ENCODE results near the gene CYREN. TPM values are rescaled to one million over a fixed set of nuclear protein-coding genes. Genes with fewer than 3 reads are reported as not detected.

The CYREN gene
- total and polyA plus RNA-seq, 2 experiments from 2014 or later, result 22.7 to 70.6 TPM

- H3K9me2 ChIP-seq (ENCODE audit: insufficient read depth), result no peaks in the 10 kb centered on the region
- no peaks in the 10 kb centered on the region for H3K4me1 ChIP-seq (ENCODE audit: insufficient read depth)
- no peaks in the 10 kb centered on the region for H3K27me3 ChIP-seq (ENCODE audit: insufficient read depth)
- Mint-ChIP-seq H3K9me3 (peaks cover 31% of the 10 kb centered on the region), H3K27ac (no peak overlapping the region), H3K27me3 (ENCODE audit: insufficient read depth, low read depth, poor library complexity) (peaks cover 6% of the 10 kb centered on the region), H3K4me3 (no peak overlapping the region), H3K36me3 (ENCODE audit: low read depth) (peaks cover 56% of the 10 kb centered on the region), H3K4me1 (no peaks in the 10 kb centered on the region)
- no peaks in the 10 kb centered on the region for H4K20me1 ChIP-seq (replicated peaks; ENCODE audit: insufficient read depth)
- no peak overlapping the region for H2AFZ ChIP-seq
- H3K27ac ChIP-seq (ENCODE audit: low read depth), result no peak overlapping the region
- no peak overlapping the region for H3K4me3 ChIP-seq
- H3F3A ChIP-seq (replicated peaks; ENCODE audit: low read depth), result no peaks in the 10 kb centered on the region
- H3K4me2 ChIP-seq, result no peak overlapping the region
- H3K79me2 ChIP-seq (replicated peaks; ENCODE audit: insufficient read depth), result no peaks in the 10 kb centered on the region
- ATAC-seq (no peak), DNase-seq (ENCODE audit: low spot score) (no peak)
- TF ChIP-seq EZH2phosphoT487 (IDR thresholded peaks at IDR 0.05; ENCODE audit: unreplicated experiment) (no peak), EZH2 (IDR thresholded peaks at IDR 0.05; ENCODE audit: low read depth, unreplicated experiment) (no peak)
- H3K36me3 ChIP-seq (ENCODE audit: insufficient read depth), result peaks cover 19% of the 10 kb centered on the region
Measured at GRCh38 chr7:135184254-135184841, 13.8 kb upstream of the CYREN start.

- Histone ChIP-seq H3K27me3 (ENCODE audit: insufficient read depth) (no peaks in the 10 kb centered on the region), H2AFZ (no peak overlapping the region), H3K79me2 (replicated peaks; ENCODE audit: insufficient read depth) (no peaks in the 10 kb centered on the region), H3K27ac (ENCODE audit: low read depth) (no peak overlapping the region), H3F3A (replicated peaks; ENCODE audit: low read depth) (no peaks in the 10 kb centered on the region), H3K36me3 (ENCODE audit: insufficient read depth) (peaks cover 19% of the 10 kb centered on the region), H3K9me2 (ENCODE audit: insufficient read depth) (no peaks in the 10 kb centered on the region), H4K20me1 (replicated peaks; ENCODE audit: insufficient read depth) (no peaks in the 10 kb centered on the region), H3K4me3 (no peak overlapping the region), H3K4me1 (ENCODE audit: insufficient read depth) (no peaks in the 10 kb centered on the region), H3K4me2 (no peak overlapping the region)
- ATAC-seq (no peak), DNase-seq (ENCODE audit: low spot score) (no peak)
- Mint-ChIP-seq H3K4me3 (no peak overlapping the region), H3K9me3 (peaks cover 33% of the 10 kb centered on the region), H3K36me3 (ENCODE audit: low read depth) (peaks cover 64% of the 10 kb centered on the region), H3K4me1 (peaks cover 1% of the 10 kb centered on the region; the same call in 1 of the 3 replicates), H3K27me3 (ENCODE audit: insufficient read depth, low read depth, poor library complexity) (peaks cover 6% of the 10 kb centered on the region), H3K27ac (no peak overlapping the region)
- TF ChIP-seq REST (IDR thresholded peaks at IDR 0.05; ENCODE audit: unreplicated experiment) (no peak), EZH2 (IDR thresholded peaks at IDR 0.05; ENCODE audit: low read depth, unreplicated experiment) (no peak)
- TF ChIP-seq, protein P1, sequence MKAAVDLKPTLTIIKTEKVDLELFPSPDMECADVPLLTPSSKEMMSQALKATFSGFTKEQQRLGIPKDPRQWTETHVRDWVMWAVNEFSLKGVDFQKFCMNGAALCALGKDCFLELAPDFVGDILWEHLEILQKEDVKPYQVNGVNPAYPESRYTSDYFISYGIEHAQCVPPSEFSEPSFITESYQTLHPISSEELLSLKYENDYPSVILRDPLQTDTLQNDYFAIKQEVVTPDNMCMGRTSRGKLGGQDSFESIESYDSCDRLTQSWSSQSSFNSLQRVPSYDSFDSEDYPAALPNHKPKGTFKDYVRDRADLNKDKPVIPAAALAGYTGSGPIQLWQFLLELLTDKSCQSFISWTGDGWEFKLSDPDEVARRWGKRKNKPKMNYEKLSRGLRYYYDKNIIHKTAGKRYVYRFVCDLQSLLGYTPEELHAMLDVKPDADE (IDR thresholded peaks at IDR 0.05), result no peak
Measured at GRCh38 chr7:135183478-135183877, 13.0 kb upstream of the CYREN start.
